GM18498 (cell line): ENCODE data around the gene TWF2.

ENCODE experiments used
- ATAC-seq: cut with Tn5 transposase; IDR thresholded peaks from one replicate; pipeline ENCODE4 v1.9.1; 2021; ENCODE audit warnings: mild to moderate bottlenecking, moderate library complexity; ENCODE audit not compliant: unreplicated experiment

Gene TWF2

GRCh38 chr3:52259035-52259434, 20.1 kb upstream of the TWF2 start:
- ATAC-seq = no peak

GRCh38 chr3:52257911-52258310, 19.0 kb upstream of the TWF2 start:
- no peak for ATAC-seq

- ATAC-seq = no peak
Measured at GRCh38 chr3:52256622-52257021, 17.7 kb upstream of the TWF2 start.

- no peak for ATAC-seq
Measured at GRCh38 chr3:52256159-52256558, 17.2 kb upstream of the TWF2 start.

GRCh38 chr3:52254608-52255007, 15.7 kb upstream of the TWF2 start:
- no peak for ATAC-seq

GRCh38 chr3:52253314-52254304, 14.7 kb upstream of the TWF2 start:
- peak; percentile 94 for ATAC-seq

GRCh38 chr3:52250122-52250521, 11.2 kb upstream of the TWF2 start:
- ATAC-seq = no peak

- ATAC-seq = no peak
Measured at GRCh38 chr3:52249683-52250082, 10.7 kb upstream of the TWF2 start.

- no peak for ATAC-seq
Measured at GRCh38 chr3:52248816-52249547, 10.0 kb upstream of the TWF2 start.

GRCh38 chr3:52248165-52248541, 9.2 kb upstream of the TWF2 start:
- no peak for ATAC-seq

GRCh38 chr3:52247409-52248164, 8.6 kb upstream of the TWF2 start:
- ATAC-seq = no peak

- ATAC-seq = no peak
Measured at GRCh38 chr3:52246728-52247408, 7.9 kb upstream of the TWF2 start.

- ATAC-seq = no peak
Measured at GRCh38 chr3:52246264-52246620, 7.3 kb upstream of the TWF2 start.

- ATAC-seq = peak; percentile 52
Measured at GRCh38 chr3:52245322-52246263, 6.6 kb upstream of the TWF2 start, which contains the start of gene PPM1M. Gene PPM1M, plus strand, starts transcription at chr3:52245759. Its CDS starts 66 bp downstream, at chr3:52245825.

GRCh38 chr3:52243791-52244628, 5.1 kb upstream of the TWF2 start:
- ATAC-seq = no peak

GRCh38 chr3:52242039-52242438, 3.1 kb upstream of the TWF2 start:
- ATAC-seq = no peak

GRCh38 chr3:52240886-52241370, 2.0 kb upstream of the TWF2 start:
- no peak for ATAC-seq

GRCh38 chr3:52240059-52240885, 1.3 kb upstream of the TWF2 start:
- ATAC-seq = no peak
